GM12865 (cell line): ENCODE data around the gene KLRB1.
"Not testable (repeated sequence)": the region's sequence is repeated elsewhere in the genome, so short reads cannot be mapped to it uniquely, and the experiment has no call there.

ENCODE experiments used
- DNase-seq: peaks from one replicate; pipeline ENCODE4 v3.0.0; 2010; ENCODE audit warnings: low read depth
- H3K4me3 ChIP-seq: 2 replicates; pipeline ENCODE4 v1.5.1; 2011; ENCODE audit warnings: mild to moderate bottlenecking, low read depth, low read length, control low read depth
- TF ChIP-seq, protein P1 (sequence below): IDR thresholded peaks from 2 replicates; pipeline ENCODE4 v1.5.1; 2011; ENCODE audit warnings: low read length, control low read depth, low read depth, inconsistent platforms; ENCODE audit not compliant: insufficient read depth; ENCODE audit errors: missing control alignments

Gene KLRB1

DNA sequence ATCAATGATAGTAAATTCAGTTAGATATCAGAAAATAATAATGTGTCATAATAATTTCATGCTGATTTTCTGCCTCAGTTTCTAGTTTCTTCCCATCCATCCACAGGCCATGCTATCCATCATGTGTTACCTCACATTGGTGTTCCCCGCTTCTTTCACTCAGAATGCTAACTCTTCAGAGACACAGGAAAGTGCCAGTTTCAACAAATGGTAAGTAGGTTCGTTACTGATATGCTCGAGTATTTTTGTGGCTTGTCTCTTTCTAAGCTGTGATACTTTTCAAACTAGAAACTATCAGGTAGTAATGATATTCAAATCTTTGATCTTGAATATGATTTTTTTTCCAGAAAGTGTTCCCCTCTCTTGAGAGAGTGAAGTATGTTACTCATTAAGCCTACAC lies 1.5 kb downstream of the KLRB1 start:
- DNase-seq, result no peak
- TF ChIP-seq, protein P1, sequence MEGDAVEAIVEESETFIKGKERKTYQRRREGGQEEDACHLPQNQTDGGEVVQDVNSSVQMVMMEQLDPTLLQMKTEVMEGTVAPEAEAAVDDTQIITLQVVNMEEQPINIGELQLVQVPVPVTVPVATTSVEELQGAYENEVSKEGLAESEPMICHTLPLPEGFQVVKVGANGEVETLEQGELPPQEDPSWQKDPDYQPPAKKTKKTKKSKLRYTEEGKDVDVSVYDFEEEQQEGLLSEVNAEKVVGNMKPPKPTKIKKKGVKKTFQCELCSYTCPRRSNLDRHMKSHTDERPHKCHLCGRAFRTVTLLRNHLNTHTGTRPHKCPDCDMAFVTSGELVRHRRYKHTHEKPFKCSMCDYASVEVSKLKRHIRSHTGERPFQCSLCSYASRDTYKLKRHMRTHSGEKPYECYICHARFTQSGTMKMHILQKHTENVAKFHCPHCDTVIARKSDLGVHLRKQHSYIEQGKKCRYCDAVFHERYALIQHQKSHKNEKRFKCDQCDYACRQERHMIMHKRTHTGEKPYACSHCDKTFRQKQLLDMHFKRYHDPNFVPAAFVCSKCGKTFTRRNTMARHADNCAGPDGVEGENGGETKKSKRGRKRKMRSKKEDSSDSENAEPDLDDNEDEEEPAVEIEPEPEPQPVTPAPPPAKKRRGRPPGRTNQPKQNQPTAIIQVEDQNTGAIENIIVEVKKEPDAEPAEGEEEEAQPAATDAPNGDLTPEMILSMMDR, result no peak
- H3K4me3 ChIP-seq, result no peak overlapping the region

DNA sequence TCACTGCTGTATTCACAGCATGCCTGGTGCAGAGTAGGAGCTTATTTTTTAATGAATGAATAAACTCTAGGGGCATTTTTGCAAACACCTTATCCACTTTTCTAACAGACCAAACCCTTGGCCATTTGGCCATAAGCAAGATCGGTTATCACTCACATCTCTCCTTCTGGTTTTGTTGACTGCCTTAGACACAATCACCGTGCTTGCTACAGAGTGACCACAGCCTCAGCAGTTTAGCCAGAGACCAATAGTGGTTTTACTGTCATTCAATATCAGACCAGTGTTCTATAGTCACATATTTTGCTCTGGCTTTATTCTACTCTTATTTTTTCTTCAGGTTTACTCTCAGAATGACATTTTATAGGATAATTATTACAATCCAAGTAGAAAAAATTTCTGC lies 2.2 kb downstream of the KLRB1 start:
- TF ChIP-seq, protein P1, result no peak
- DNase-seq, result no peak

DNA sequence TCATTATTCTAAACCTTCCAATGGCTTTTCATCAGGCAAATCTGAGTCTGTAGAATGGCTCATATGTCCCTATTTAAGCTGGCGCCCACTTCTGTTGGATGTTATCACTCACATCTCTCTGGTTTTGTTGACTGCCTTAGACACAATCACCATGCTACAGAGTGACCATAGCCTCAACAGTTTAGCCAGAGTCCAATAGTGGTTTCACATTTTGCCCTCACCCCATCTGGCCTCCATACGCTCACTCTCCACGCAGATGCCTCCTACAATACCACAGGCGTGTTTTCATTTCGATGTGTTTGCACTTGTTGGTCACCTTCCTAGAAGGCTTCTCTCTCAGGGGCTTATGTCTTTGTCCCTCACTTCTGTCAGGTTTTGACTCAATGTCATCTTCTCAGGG lies 3.4 kb downstream of the KLRB1 start:
- H3K4me3 ChIP-seq, result no peak overlapping the region
- DNase-seq, result no peak
- TF ChIP-seq, protein P1, result no peak

More for the DNA sequence above, 2.2 kb downstream of the KLRB1 start:
- no peak overlapping the region for H3K4me3 ChIP-seq

DNA sequence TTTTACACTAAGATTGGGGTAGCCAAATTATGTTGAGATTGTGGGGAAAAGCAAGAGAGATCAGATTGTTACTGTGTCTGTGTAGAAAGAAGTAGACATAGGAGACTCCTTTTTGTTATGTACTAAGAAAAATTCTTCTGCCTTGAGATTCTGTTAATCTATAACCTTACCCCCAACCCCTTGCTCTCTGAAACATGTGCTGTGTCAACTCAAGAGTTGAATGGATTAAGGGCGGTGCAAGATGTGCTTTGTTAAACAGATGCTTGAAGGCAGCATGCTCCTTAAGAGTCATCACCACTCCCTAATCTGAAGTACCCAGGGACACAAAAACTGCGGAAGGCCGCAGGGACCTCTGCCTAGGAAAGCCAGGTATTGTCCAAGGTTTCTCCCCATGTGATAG lies 7.3 kb downstream of the KLRB1 start:
- not testable (repeated sequence) for DNase-seq, H3K4me3 ChIP-seq

DNA sequence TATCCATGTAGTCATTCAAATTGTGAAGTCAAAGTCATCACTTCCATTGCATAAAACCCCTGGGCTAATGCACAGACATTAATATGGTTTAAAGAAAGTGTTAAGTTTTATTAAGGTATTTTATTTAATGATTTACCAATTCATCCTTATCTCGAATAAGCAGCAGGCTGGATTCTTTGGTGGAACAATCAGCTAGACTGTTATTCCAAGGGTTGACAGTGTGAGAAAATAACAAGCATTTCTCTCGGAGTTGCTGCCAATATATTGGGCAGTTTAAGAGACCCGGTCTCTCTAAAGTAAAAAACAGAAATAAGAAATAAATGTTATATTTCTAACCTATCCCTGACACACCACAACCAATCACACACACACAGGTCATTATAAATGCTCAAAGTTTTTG lies 9.4 kb downstream of the KLRB1 start:
- DNase-seq, result no peak
- TF ChIP-seq, protein P1, result no peak
- H3K4me3 ChIP-seq, result no peak overlapping the region

DNA sequence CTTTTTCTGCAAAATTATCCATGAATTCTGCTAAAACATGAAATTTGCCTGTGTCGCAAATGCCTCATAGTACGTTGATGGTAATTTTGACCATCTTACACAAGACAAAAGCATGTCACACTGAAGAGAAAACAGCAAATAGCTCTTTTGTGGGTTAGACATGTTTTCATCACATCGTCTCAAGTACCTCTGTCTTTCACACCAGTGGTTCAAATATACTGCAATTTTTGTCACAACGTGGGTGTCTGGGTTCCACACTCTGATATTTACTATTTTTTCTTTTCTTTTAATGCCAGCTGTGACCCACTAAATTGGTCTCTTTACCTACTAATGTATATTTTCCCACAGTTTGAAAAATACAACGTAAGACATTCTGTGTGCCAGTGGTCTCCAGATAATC lies 10.4 kb downstream of the KLRB1 start:
- no peak overlapping the region for H3K4me3 ChIP-seq
- TF ChIP-seq, protein P1, result no peak
- no peak for DNase-seq

DNA sequence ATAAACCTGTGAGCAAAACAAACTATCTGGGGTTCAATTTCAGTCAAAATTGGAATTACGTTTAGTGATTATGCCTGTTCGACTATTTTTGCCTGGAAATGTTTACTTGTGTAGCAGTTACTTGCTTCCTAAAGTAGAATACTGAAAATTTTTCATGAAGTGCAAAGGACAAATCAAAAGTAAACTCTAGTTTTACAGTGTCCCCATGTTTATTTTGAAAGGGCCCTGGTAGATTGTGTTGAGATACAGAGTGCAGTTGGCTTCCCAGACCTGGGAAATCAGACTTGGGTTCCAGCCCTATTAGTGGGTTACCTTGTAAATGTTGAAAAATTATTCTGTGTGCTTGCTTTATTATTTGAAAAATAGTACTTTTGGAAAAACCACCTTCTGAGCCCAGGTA lies 17.3 kb downstream of the KLRB1 start:
- TF ChIP-seq, protein P1, result no peak
- DNase-seq, result no peak
- no peak overlapping the region for H3K4me3 ChIP-seq

DNA sequence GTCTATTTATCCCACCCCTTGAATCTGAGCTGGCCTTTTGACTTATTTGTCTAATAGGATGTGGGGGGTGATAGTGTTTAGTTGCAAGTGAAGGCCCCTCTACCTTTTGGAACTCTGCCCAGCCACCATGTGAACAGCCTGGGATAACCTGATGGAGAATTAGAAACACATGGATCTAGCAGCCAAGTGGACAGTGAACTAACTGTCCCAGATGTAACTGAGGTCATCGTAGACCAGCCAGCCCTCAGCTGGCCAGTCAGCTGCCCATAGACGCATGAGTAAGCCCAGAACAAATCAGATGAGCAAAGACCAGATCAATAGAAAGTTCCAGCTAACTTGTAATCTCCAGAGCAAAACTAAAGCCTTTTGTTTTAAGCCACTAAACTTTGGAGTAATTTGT lies 19.0 kb downstream of the KLRB1 start:
- DNase-seq, result no peak
- H3K4me3 ChIP-seq, result no peak overlapping the region
- TF ChIP-seq, protein P1, result no peak
